Endothelial cell of umbilical vein (primary cell): ENCODE data around the gene ABT1. TPM values are rescaled to one million over a fixed set of nuclear protein-coding genes. Genes with fewer than 3 reads are reported as not detected.

ENCODE experiments used
- BruUV-seq: library from RNA; stranded (reverse); fragments of 400-500 nt; replicated peaks from 2 replicates; lab custom pipeline; 2021; lab: Mats Ljungman, UMichigan
- CTCF ChIA-PET: fragments of 300-600, 350-600 bp; sonication (Branson Sonifier 250); formaldehyde crosslinking; loops from one replicate; lab custom pipeline; 2021; ENCODE audit warnings: antibody characterized with exemption, inconsistent platforms; lab: Charles Lee
- POLR2A ChIA-PET: fragments of 300-600, 350-600 bp; sonication (Branson Sonifier 250); formaldehyde crosslinking; loops from one replicate; lab custom pipeline; 2021; ENCODE audit warnings: antibody characterized with exemption, inconsistent platforms; lab: Charles Lee
- DNase-seq: peaks from one replicate; pipeline ENCODE4 v3.0.0-alpha.2; 2011; ENCODE audit warnings: low read depth, low spot score
- FAIRE-seq: peaks from 2 replicates; lab custom pipeline; 2011; peaks lifted over from hg19 to GRCh38; lab: Jason Lieb, UNC
- H2AFZ ChIP-seq: 2 replicates; pipeline ENCODE4 v1.6.0; 2012; ENCODE audit warnings: low read depth, low read length, control low read depth, inconsistent platforms
- H3K27ac ChIP-seq: 2 replicates; pipeline ENCODE4 v1.5.1; 2011; ENCODE audit warnings: low read depth, mild to moderate bottlenecking, control low read depth, low read length, moderate library complexity; ENCODE audit not compliant: insufficient read depth
- H3K27me3 ChIP-seq, 2 experiments: 2 replicates each; pipeline versions ENCODE4 v1.6.0 to v1.6.1; 2011; ENCODE audit warnings: low read length in 2 of 2, mixed read lengths in 1 of 2; ENCODE audit not compliant: control insufficient read depth in 2 of 2, insufficient read depth in 2 of 2
- H3K36me3 ChIP-seq, 2 experiments: 2 replicates in 1 of 2; 3 replicates in 1 of 2; pipeline ENCODE4 v1.5.1; 2011; ENCODE audit warnings: low read length in 2 of 2, mild to moderate bottlenecking in 1 of 2, moderate library complexity in 1 of 2; ENCODE audit not compliant: control insufficient read depth in 2 of 2, insufficient read depth in 2 of 2; ENCODE audit errors: extremely low read depth in 1 of 2
- H3K4me1 ChIP-seq: 3 replicates; pipeline ENCODE4 v1.5.1; 2011; ENCODE audit warnings: mild to moderate bottlenecking, low read length; ENCODE audit not compliant: control insufficient read depth, insufficient read depth; ENCODE audit errors: extremely low read depth
- H3K4me2 ChIP-seq: 2 replicates; pipeline ENCODE4 v1.6.1; 2011; ENCODE audit warnings: low read length, control low read depth, mixed read lengths; ENCODE audit not compliant: insufficient read depth
- H3K4me3 ChIP-seq, 3 experiments: fragments of 200-600 bp in 1 of 3; sonication (generic), shearing (Covaris generic) in 1 of 3; replicated peaks in 1 of 3; 2 replicates each; pipeline ENCODE4 v1.5.1; 2011 to 2016; ENCODE audit warnings: control low read depth in 3 of 3, low read length in 3 of 3, mild to moderate bottlenecking in 2 of 3, inconsistent platforms in 1 of 3, low read depth in 1 of 3, moderate library complexity in 1 of 3; ENCODE audit not compliant: insufficient read depth in 1 of 3
- H3K79me2 ChIP-seq: 2 replicates; pipeline ENCODE4 v1.6.0; 2012; ENCODE audit warnings: low read length, inconsistent platforms; ENCODE audit not compliant: control insufficient read depth, insufficient read depth
- H3K9ac ChIP-seq: replicated peaks from 2 replicates; pipeline ENCODE3; 2011; ENCODE audit warnings: low read length, control low read depth; ENCODE audit not compliant: insufficient read depth; ENCODE audit errors: extremely low read depth
- H3K9me1 ChIP-seq: replicated peaks from 3 replicates; pipeline ENCODE4 v1.6.0; 2011; ENCODE audit warnings: mild to moderate bottlenecking, low read length; ENCODE audit not compliant: control insufficient read depth, insufficient read depth; ENCODE audit errors: extremely low read depth
- H3K9me3 ChIP-seq: replicated peaks from 2 replicates; pipeline ENCODE4 v1.5.1; 2012; ENCODE audit warnings: low read length, inconsistent platforms; ENCODE audit not compliant: control insufficient read depth, insufficient read depth
- H4K20me1 ChIP-seq: replicated peaks from 2 replicates; pipeline ENCODE3; 2011; ENCODE audit warnings: mild to moderate bottlenecking, low read length; ENCODE audit not compliant: control insufficient read depth, insufficient read depth; ENCODE audit errors: extremely low read depth
- EZH2 ChIP-seq: IDR thresholded peaks from 2 replicates; pipeline ENCODE4 v1.6.1; 2012; ENCODE audit warnings: borderline replicate concordance, low read depth, mild to moderate bottlenecking, moderate library complexity, low read length, inconsistent platforms; ENCODE audit not compliant: severe bottlenecking
- FOS ChIP-seq: IDR thresholded peaks from 2 replicates; pipeline ENCODE4 v1.6.1; 2011; ENCODE audit warnings: mild to moderate bottlenecking, low read length, moderate library complexity, borderline replicate concordance; ENCODE audit not compliant: insufficient read depth
- GATA2 ChIP-seq: IDR thresholded peaks from 2 replicates; pipeline ENCODE4 v1.7.0; 2011; ENCODE audit warnings: low read depth, mild to moderate bottlenecking, moderate library complexity, mixed read lengths, low read length; ENCODE audit not compliant: insufficient read length, insufficient read depth
- JUN ChIP-seq: IDR thresholded peaks from 2 replicates; pipeline ENCODE4 v1.6.1; 2011; ENCODE audit warnings: borderline replicate concordance, low read depth; ENCODE audit not compliant: insufficient read length, insufficient read depth
- MAX ChIP-seq: IDR thresholded peaks from 2 replicates; pipeline ENCODE4 v1.6.1; 2011; ENCODE audit not compliant: insufficient read depth, insufficient read length
- MYC ChIP-seq: IDR thresholded peaks from one replicate; pipeline ENCODE4 v1.6.1; 2011; ENCODE audit warnings: mild to moderate bottlenecking, low read depth, low read length
- POLR2A ChIP-seq: IDR thresholded peaks from 2 replicates; pipeline ENCODE4 v1.6.1; 2012; ENCODE audit warnings: low read depth, mild to moderate bottlenecking, control low read depth, low read length
- POLR2AphosphoS5 ChIP-seq: IDR thresholded peaks from 2 replicates; pipeline ENCODE4 v1.6.1; 2012; ENCODE audit warnings: low read depth, mild to moderate bottlenecking, control low read depth, low read length, moderate library complexity; ENCODE audit not compliant: insufficient read depth
- dilution Hi-C: fragments of 300-500 bp; cut with MboI; formaldehyde crosslinking; loops from one replicate; pipeline ENCODE4 v1.15.0; 2019; ENCODE audit warnings: low sequenced_read_pairs; ENCODE audit not compliant: extremely low pct_ligation_motif_present
- intact Hi-C: fragments of 100-400 bp; cut with micrococcal nuclease; formaldehyde crosslinking; loops from one replicate; pipeline ENCODE4 v1.10.0; 2022
- polyA plus RNA-seq, 4 experiments: library from polyadenylated mRNA; depleted of rRNA in 3 of 4; stranded (reverse) in 3 of 4; unstranded in 1 of 4; fragments of >200 nt; gene quantifications; 2 replicates each; pipeline versions ENCODE4 v1.2.1 to v1.2.3, GENCODE V29; 2011 to 2012; ENCODE audit warnings: missing spikeins in 1 of 4
- total RNA-seq: library from RNA; stranded (reverse); gene quantifications from 2 replicates; pipeline ENCODE4 v1.2.3, GENCODE V29; 2021
- TF ChIP-seq, protein P1 (sequence below), 2 donors: IDR thresholded peaks; 1 replicate in 1 of 2; 2 replicates in 1 of 2; pipeline ENCODE4 v1.5.1; 2011; ENCODE audit warnings: low read length in 2 of 2, mild to moderate bottlenecking in 2 of 2, moderate library complexity in 2 of 2, control low read depth in 1 of 2, inconsistent platforms in 1 of 2, low read depth in 1 of 2; ENCODE audit not compliant: insufficient read depth in 1 of 2; ENCODE audit errors: extremely low read depth in 1 of 2

Gene ABT1
- total and polyA plus RNA-seq, 2 donors (not counting 3 experiments of a cell fraction or from before 2014, with no cell fraction given): 20.1 to 22.2 TPM

GRCh38 chr6:26581164-26581915, 15.4 kb upstream of the ABT1 start:
- FAIRE-seq (no peak), DNase-seq (no peak)
- no TSS peak for BruUV-seq
- H2AFZ ChIP-seq: no peak overlapping the region
- no peak overlapping the region for H3K9ac ChIP-seq
- intact Hi-C loops (no loop called here), dilution Hi-C loops (no loop called here)
- H3K4me1 ChIP-seq: peaks cover 4% of the 10 kb centered on the region
- H3K9me3 ChIP-seq: no peaks in the 10 kb centered on the region
- no peak overlapping the region for H3K4me3 ChIP-seq
- H3K27ac ChIP-seq: no peak overlapping the region
- peaks cover 31 to 38% of the 10 kb centered on the region in 2 experiments for H3K27me3 ChIP-seq
- CTCF ChIA-PET: interaction anchor here (1.0 to 15.7 kb wide), 3 partner anchors 7 to 240 kb away, joined by 3 to 359 read pairs (median 359); partner anchors contain the start of gene ABT1
- H3K4me2 ChIP-seq: no peak overlapping the region
- POLR2A ChIA-PET: no interaction called here
- no peaks in the 10 kb centered on the region for H3K36me3 ChIP-seq
- TF ChIP-seq POLR2A: no peak
- no peak for TF ChIP-seq FOS
- TF ChIP-seq GATA2: no peak
- no peak for TF ChIP-seq MAX
- no peak for TF ChIP-seq EZH2
- no peak for TF ChIP-seq MYC
- no peak for TF ChIP-seq POLR2AphosphoS5
- TF ChIP-seq, protein P1, sequence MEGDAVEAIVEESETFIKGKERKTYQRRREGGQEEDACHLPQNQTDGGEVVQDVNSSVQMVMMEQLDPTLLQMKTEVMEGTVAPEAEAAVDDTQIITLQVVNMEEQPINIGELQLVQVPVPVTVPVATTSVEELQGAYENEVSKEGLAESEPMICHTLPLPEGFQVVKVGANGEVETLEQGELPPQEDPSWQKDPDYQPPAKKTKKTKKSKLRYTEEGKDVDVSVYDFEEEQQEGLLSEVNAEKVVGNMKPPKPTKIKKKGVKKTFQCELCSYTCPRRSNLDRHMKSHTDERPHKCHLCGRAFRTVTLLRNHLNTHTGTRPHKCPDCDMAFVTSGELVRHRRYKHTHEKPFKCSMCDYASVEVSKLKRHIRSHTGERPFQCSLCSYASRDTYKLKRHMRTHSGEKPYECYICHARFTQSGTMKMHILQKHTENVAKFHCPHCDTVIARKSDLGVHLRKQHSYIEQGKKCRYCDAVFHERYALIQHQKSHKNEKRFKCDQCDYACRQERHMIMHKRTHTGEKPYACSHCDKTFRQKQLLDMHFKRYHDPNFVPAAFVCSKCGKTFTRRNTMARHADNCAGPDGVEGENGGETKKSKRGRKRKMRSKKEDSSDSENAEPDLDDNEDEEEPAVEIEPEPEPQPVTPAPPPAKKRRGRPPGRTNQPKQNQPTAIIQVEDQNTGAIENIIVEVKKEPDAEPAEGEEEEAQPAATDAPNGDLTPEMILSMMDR (IDR thresholded peaks at IDR 0.05; ENCODE audit: extremely low read depth in 1 of 2, insufficient read depth in 1 of 2, low read depth in 1 of 2, low read length in 2 of 2): no peak
- no peak for TF ChIP-seq JUN
- H3K9me1 ChIP-seq: no peaks in the 10 kb centered on the region
- no peaks in the 10 kb centered on the region for H3K79me2 ChIP-seq
- H4K20me1 ChIP-seq: no peaks in the 10 kb centered on the region
